Activated B cell treated with CpG ODN at 0.5 μM for 24 hours (primary cell): ENCODE measurements around the gene ARMH2. TPM values are rescaled to one million over a fixed set of nuclear protein-coding genes. Genes with fewer than 3 reads are reported as not detected.
A peak's percentile ranks its signal among the peaks of the same experiment; 100 is the strongest.

ENCODE experiments used
- ATAC-seq: fragments of 200-7000 bp; cut with Tn5 transposase; one replicate; pipeline ENCODE4 v1.10.0; 2021; ENCODE audit warnings: low read depth, mild to moderate bottlenecking, moderate library complexity
- CTCF ChIA-PET: fragments of 350-600 bp; sonication (Branson Sonifier 250); formaldehyde crosslinking; loops from one replicate; lab custom pipeline; 2021; ENCODE audit warnings: antibody characterized with exemption; lab: Charles Lee
- POLR2A ChIA-PET: fragments of 350-600 bp; sonication (Branson Sonifier 250); formaldehyde crosslinking; loops from one replicate; lab custom pipeline; 2021; ENCODE audit warnings: antibody characterized with exemption; lab: Charles Lee
- DNase-seq: peaks from one replicate; pipeline ENCODE4 v3.0.0; 2022
- H3K27ac Mint-ChIP-seq: one replicate; pipeline ENCODE4 v1.8.0; 2020; ENCODE audit warnings: mixed read lengths
- H3K27me3 Mint-ChIP-seq: one replicate; pipeline ENCODE4 v1.8.0; 2021; ENCODE audit warnings: mixed read lengths
- H3K36me3 Mint-ChIP-seq: one replicate; pipeline ENCODE4 v1.8.0; 2021; ENCODE audit warnings: low read depth, mixed read lengths
- H3K4me1 Mint-ChIP-seq: one replicate; pipeline ENCODE4 v1.8.0; 2021; ENCODE audit warnings: mixed read lengths
- H3K4me3 Mint-ChIP-seq: one replicate; pipeline ENCODE4 v1.8.0; 2020; ENCODE audit warnings: mild to moderate bottlenecking, mixed read lengths
- H3K9me3 Mint-ChIP-seq: one replicate; pipeline ENCODE4 v1.8.0; 2020; ENCODE audit warnings: mixed read lengths
- intact Hi-C: fragments of 100-400 bp; cut with micrococcal nuclease; formaldehyde crosslinking; loops from one replicate; pipeline ENCODE4 v1.15.1; 2024
- total RNA-seq: library from RNA; stranded (reverse); gene quantifications from 2 replicates; pipeline ENCODE4 v1.2.3, GENCODE V29; 2022
- TF ChIP-seq, protein P1 (sequence below): fragments of 200-600 bp; IDR thresholded peaks from one replicate; pipeline ENCODE4 v1.8.0; 2022; ENCODE audit warnings: antibody characterized with exemption, mild to moderate bottlenecking

The ARMH2 gene
- total RNA-seq, 1 donor from 2014 or later: 2.1 TPM

DNA sequence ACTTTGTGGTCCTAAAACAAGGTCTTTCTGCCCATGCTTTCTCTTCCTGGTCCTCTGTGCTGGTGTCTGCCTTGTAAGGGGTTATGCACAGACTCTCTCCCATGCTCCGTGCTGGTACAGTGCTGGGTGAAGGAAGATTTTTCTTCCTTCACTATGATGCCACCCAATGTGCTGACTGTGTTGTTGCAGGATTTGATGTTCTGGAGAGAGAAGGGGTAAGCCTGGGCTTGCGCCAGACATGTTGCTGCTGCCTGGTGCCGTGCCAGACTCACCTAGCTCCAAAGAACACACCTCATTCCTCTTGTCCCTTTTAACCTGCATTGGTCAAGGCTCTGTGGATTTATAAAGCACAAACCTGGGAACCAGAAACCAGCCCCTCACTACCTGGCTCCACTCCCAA, 28.4 kb upstream of the ARMH2 start:
- DNase-seq: no peak
- ChIA-PET POLR2A (no interaction called here), CTCF (no interaction called here)
- intact Hi-C loops: no loop called here
- no peak overlapping the region for H3K4me3 Mint-ChIP-seq
- H3K27ac Mint-ChIP-seq: peak overlapping the region; percentile 53
- peaks cover 88% of the 10 kb centered on the region for H3K36me3 Mint-ChIP-seq
- TF ChIP-seq, protein P1, sequence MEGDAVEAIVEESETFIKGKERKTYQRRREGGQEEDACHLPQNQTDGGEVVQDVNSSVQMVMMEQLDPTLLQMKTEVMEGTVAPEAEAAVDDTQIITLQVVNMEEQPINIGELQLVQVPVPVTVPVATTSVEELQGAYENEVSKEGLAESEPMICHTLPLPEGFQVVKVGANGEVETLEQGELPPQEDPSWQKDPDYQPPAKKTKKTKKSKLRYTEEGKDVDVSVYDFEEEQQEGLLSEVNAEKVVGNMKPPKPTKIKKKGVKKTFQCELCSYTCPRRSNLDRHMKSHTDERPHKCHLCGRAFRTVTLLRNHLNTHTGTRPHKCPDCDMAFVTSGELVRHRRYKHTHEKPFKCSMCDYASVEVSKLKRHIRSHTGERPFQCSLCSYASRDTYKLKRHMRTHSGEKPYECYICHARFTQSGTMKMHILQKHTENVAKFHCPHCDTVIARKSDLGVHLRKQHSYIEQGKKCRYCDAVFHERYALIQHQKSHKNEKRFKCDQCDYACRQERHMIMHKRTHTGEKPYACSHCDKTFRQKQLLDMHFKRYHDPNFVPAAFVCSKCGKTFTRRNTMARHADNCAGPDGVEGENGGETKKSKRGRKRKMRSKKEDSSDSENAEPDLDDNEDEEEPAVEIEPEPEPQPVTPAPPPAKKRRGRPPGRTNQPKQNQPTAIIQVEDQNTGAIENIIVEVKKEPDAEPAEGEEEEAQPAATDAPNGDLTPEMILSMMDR: no peak
- H3K27me3 Mint-ChIP-seq: no peaks in the 10 kb centered on the region
- no peaks in the 10 kb centered on the region for H3K9me3 Mint-ChIP-seq
- no peaks in the 10 kb centered on the region for H3K4me1 Mint-ChIP-seq
- ATAC-seq: no peak

DNA sequence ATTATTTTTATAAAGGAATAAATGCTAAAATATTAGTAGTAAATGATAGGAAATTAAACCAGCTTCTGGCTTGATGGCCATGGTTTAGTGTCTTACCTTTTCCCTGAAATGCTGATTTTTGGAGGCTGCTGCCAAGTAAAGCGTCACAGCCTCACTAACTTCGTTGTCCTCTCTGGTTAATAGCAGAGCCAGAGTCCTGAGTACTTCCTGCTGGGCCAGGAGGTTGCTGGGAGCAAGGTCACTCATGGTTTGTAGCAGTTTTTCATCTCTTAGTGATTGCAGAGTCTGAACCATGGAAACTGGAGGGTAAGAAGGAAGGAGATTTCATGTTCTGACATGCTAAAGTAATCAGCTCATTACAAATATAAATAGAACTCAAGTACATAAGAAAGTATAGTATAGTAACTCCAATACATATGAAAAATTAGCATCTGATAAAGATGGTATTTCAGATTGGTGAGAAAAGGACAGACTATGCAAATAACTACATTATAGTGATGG, 26.5 kb upstream of the ARMH2 start:
- DNase-seq (no peak), ATAC-seq (no peak)
- POLR2A ChIA-PET: no interaction called here
- H3K27me3 Mint-ChIP-seq: no peaks in the 10 kb centered on the region
- CTCF ChIA-PET: no interaction called here
- no peak overlapping the region for H3K4me3 Mint-ChIP-seq
- no peak overlapping the region for H3K27ac Mint-ChIP-seq
- H3K36me3 Mint-ChIP-seq: peaks cover 84% of the 10 kb centered on the region
- intact Hi-C loops: no loop called here
- TF ChIP-seq, protein P1: no peak
- no peaks in the 10 kb centered on the region for H3K9me3 Mint-ChIP-seq
- H3K4me1 Mint-ChIP-seq: no peaks in the 10 kb centered on the region

DNA sequence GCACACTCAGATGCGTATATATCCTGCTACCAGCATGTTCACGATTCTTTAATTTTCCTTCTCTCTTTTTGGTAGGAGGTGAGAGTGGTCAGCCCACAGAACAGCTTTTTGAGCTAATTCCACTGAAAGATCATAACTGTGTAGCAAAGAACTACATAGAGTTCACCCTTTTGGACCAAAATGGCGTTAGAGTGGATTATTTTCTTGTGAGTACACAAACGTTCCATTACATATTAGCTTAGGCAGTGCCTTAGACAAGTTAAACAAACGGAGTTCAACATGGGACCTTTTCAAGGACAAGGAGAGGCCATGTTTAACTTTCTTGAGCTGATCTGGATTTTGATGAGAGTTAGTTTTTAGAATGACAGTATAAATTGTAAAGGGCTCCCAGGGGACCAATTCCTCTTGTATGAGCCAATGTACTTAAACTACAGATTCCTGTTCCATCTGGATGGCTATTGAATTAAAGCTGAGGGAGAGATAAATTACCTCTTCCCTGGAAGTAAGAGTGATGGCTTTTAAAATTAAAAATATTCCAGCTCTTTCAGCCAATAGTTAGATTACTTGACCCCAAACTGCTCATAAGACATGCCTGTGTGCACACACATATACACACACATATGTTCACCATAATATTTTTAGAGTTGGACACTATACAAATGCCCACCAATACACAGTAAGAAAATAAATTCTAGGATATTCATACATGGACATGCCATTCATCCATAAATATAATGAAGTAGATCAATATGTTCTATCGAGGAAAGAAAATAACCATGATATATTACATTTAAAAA, 25.6 kb upstream of the ARMH2 start:
- Mint-ChIP-seq H3K4me1 (no peaks in the 10 kb centered on the region), H3K36me3 (peaks cover 80% of the 10 kb centered on the region), H3K27ac (peak overlapping the region; percentile 53), H3K4me3 (no peak overlapping the region), H3K27me3 (no peaks in the 10 kb centered on the region), H3K9me3 (no peaks in the 10 kb centered on the region)
- ATAC-seq: no peak
- CTCF ChIA-PET: no interaction called here
- TF ChIP-seq, protein P1: no peak
- intact Hi-C loops: no loop called here
- no peak for DNase-seq
- POLR2A ChIA-PET: interaction anchor here (0.6 kb wide), 1 partner anchor 22 kb away, joined by 9 read pairs; no protein-coding TSS in a partner anchor

DNA sequence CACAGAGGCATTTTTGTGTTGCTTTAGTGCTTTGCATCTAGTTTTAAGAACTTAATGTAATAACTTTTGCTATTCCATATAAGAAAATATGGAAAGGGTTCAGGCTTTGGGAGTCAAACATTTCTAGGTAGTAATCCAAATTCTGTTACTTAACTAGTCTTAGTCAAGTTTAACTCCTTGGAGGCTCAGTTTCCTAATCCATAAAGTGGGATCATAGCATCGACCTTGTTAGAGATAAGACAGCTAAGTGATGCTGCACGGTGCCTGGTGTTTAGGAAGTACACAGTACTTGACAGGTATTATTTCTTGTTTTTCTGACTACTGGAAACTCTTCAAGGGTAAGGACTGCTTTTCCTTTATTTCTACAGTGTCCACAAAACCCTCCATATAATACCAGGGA, 24.5 kb upstream of the ARMH2 start:
- no peak for DNase-seq
- intact Hi-C loops: no loop called here
- Mint-ChIP-seq H3K27me3 (no peaks in the 10 kb centered on the region), H3K4me1 (no peaks in the 10 kb centered on the region), H3K27ac (no peak overlapping the region), H3K36me3 (peaks cover 81% of the 10 kb centered on the region), H3K4me3 (no peak overlapping the region), H3K9me3 (no peaks in the 10 kb centered on the region)
- ChIA-PET POLR2A (no interaction called here), CTCF (no interaction called here)
- TF ChIP-seq, protein P1: no peak
- ATAC-seq: no peak

DNA sequence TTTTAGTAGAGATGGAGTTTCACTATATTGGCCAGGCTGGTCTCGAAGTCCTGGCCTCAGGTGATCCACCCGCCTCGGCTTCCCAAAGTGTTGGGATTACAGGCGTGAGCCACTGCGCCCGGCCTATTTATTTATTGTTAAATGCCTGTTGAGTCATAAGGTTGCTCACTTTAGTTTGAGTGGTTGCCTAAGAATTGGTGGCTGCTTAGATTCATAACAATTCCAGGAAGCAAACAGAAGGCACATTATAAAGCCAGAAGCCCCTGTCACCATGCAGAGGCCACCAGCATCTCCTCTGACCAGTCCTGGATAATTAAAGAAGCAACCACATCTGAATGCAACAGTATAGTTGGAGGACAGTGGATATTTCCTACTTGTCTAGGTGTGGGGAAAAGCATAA, 24.0 kb upstream of the ARMH2 start:
- TF ChIP-seq, protein P1: no peak
- POLR2A ChIA-PET: no interaction called here
- intact Hi-C loops: no loop called here
- Mint-ChIP-seq H3K36me3 (peaks cover 80% of the 10 kb centered on the region), H3K9me3 (no peaks in the 10 kb centered on the region), H3K4me1 (no peaks in the 10 kb centered on the region), H3K27ac (peak overlapping the region; percentile 5), H3K4me3 (no peak overlapping the region), H3K27me3 (no peaks in the 10 kb centered on the region)
- CTCF ChIA-PET: interaction anchor here (1.0 kb wide), 1 partner anchor 10 kb away, joined by 3 read pairs; no protein-coding TSS in a partner anchor
- ATAC-seq (no peak), DNase-seq (no peak)
